Measurements from ENCODE around the gene COL13A1.

Gene COL13A1

DNA sequence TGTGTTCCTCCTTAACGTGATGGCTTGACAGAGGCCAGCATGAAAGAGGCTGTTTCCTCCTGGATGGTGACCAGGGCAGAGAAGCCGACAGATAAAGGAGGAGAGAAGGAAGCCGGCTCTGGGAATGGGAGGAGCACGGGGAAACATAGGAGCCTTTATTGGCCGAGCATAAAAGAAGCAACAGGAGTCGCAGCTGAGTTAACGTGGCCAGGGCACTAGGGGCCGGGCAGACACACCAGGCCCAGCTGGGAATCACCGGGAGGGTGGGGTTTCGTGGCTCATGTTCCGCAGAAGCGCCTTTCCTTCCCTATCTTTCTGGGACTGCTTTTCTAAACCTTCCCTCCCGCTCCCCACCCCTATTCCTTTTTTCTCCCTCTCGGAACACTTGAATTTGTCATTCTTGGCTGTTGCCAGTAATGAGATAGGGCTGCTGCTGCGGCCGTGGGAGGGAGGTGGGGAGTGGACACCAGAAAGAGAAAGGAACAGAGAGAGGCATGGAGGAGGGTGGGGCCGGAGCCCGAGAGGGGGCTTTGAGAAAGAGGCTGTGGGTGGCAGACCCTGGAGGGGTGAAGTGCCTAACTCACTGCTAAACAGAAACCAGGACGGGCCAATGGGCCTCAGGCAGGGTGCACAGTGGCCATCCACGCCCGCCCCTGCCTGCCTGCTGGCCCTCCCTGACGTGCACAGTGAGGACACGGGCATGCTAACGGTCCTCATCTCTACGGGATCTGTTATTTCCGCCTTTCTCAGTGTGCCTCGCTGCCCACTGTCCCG is 65.2 kb downstream of the COL13A1 start:
- no peaks in the 10 kb centered on the region for H3K36me3 ChIP-seq (ENCODE audit: control insufficient read depth in 2 of 2, insufficient read depth in 2 of 2, low read length in 2 of 2)
- peak overlapping the region; percentile 37 to 66 for H3K4me3 ChIP-seq (ENCODE audit: low read length in 2 of 2)
- peaks cover 14% of the 10 kb centered on the region for H3K4me1 ChIP-seq (ENCODE audit: control insufficient read depth, insufficient read depth, low read length)
- H3K9me3 ChIP-seq (ENCODE audit: control insufficient read depth in 2 of 2, low read length in 2 of 2) = no peaks in the 10 kb centered on the region
- H3K27me3 ChIP-seq (ENCODE audit: control insufficient read depth in 1 of 2, insufficient read depth in 2 of 2, low read length in 2 of 2) = no peaks in the 10 kb centered on the region
- H3K27ac ChIP-seq (ENCODE audit: low read length) = peak overlapping the region; percentile 62
- H3K9ac ChIP-seq (ENCODE audit: low read length in 2 of 2) = peak overlapping the region; percentile 44 to 55

DNA sequence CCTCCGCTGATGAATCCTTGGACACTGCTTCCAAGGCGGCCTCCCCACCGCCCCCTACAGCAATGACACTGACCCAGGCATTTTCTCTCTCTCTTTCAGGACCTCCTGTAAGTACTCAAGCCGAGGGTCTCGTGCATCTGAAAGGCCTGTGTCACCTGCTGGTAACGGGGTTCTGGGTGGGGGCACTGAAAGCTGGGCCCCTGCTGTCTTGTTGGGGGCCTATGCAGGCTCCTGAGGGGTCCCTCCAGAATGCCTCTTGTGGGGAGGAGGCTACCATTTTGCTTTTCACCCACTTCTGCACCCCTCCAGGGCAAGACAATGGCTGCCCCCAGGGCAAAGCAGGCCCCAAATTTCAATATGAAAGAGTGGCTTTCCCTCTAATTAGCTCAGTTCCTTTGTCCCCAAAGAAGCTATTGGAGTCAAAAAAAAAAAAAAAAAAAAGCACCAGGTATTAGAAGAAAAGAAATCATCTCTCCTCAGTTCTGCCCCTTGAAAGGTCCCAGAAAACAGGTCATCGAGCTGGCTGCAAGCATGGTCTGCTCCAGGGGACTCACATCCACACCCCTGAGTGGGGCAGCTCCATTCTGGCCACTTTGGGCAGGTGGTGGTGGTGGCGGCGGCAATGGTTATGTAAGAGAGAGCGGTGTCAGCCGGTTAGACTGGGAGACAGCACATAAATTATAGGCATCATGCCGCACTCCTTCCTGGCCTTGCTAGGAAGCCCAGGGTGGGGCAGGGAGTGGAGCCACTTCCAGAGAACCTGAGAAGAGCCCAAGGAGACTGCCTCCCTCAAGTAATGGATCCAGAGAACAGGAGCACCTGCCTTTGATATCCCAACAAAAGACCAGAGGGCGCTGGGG is 66.2 kb downstream of the COL13A1 start:
- H3K4me1 ChIP-seq (ENCODE audit: control insufficient read depth, insufficient read depth, low read length) = peaks cover 14% of the 10 kb centered on the region
- no peaks in the 10 kb centered on the region for H3K27me3 ChIP-seq (ENCODE audit: control insufficient read depth in 1 of 2, insufficient read depth in 2 of 2, low read length in 2 of 2)
- H3K9me3 ChIP-seq (ENCODE audit: control insufficient read depth in 2 of 2, low read length in 2 of 2) = no peaks in the 10 kb centered on the region
- H3K4me3 ChIP-seq (ENCODE audit: low read length in 2 of 2) = peak overlapping the region in 1 of 2 donors; percentile 66
- no peaks in the 10 kb centered on the region for H3K36me3 ChIP-seq (ENCODE audit: control insufficient read depth in 2 of 2, insufficient read depth in 2 of 2, low read length in 2 of 2)
- H3K27ac ChIP-seq (ENCODE audit: low read length) = no peak overlapping the region
- no peak overlapping the region for H3K9ac ChIP-seq (ENCODE audit: low read length in 2 of 2)

DNA sequence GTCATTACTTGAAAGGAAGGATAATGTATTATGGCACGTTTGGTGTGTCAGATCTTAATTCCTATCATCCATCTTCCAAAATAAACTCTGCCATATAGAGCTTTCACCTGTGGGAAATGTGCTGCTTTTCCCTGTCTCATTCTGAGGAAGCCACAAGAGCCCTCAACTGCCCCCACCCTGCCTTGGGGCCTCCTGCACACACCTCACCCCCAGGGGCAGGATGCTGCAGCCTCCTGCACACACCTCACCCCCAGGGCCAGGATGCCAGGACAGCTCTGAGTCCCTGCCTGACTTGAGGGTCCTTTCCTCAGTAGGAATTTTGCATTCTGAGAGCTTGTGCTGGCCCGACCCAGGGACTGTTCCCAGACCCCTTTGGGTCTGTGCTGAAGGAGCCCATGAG is 67.1 kb downstream of the COL13A1 start:
- H3K9ac ChIP-seq (ENCODE audit: low read length in 2 of 2) = no peak overlapping the region
- no peaks in the 10 kb centered on the region for H3K9me3 ChIP-seq (ENCODE audit: control insufficient read depth in 2 of 2, low read length in 2 of 2)
- H3K36me3 ChIP-seq (ENCODE audit: control insufficient read depth in 2 of 2, insufficient read depth in 2 of 2, low read length in 2 of 2) = no peaks in the 10 kb centered on the region
- peaks cover 14% of the 10 kb centered on the region for H3K4me1 ChIP-seq (ENCODE audit: control insufficient read depth, insufficient read depth, low read length)
- no peak overlapping the region for H3K4me3 ChIP-seq (ENCODE audit: low read length in 2 of 2)
- no peak overlapping the region for H3K27ac ChIP-seq (ENCODE audit: low read length)
- H3K27me3 ChIP-seq (ENCODE audit: control insufficient read depth in 1 of 2, insufficient read depth in 2 of 2, low read length in 2 of 2) = no peaks in the 10 kb centered on the region

DNA sequence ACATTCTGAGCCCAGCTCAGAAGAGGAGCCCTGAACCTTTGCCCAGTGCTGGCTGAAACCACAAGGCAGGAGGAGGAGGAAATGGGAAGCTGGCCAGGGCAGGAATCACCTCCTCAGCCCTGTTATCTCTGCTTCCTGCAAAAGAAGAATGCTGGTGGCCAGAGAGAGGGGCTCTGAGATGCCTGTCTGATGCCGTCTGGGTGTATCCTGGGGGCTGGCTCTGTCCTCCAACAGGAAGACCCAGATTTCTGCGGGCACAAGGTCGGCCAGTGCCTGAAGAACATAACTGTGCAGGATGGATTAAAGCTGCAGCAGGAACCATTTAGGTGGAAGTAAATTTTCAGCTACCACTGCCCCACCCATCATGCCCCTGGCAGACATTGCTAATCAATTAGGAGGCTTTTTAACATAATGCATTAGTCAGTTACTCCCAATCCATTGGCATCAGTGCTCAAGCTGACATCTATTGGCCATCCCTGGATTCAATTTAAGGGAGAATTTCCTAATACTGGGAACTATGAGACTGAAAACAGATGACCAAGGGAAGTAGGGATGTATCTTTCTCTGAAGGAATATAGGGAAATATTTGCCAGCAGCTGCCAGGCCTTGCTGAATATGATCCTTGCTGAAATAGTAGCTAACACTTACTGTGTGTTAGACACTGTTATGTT is 67.7 kb downstream of the COL13A1 start:
- Histone ChIP-seq H3K4me3 (ENCODE audit: low read length in 2 of 2) (no peak overlapping the region), H3K9me3 (ENCODE audit: control insufficient read depth in 2 of 2, low read length in 2 of 2) (no peaks in the 10 kb centered on the region), H3K27ac (ENCODE audit: low read length) (no peak overlapping the region), H3K9ac (ENCODE audit: low read length in 2 of 2) (no peak overlapping the region), H3K36me3 (ENCODE audit: control insufficient read depth in 2 of 2, insufficient read depth in 2 of 2, low read length in 2 of 2) (no peaks in the 10 kb centered on the region), H3K4me1 (ENCODE audit: control insufficient read depth, insufficient read depth, low read length) (peaks cover 14% of the 10 kb centered on the region), H3K27me3 (ENCODE audit: control insufficient read depth in 1 of 2, insufficient read depth in 2 of 2, low read length in 2 of 2) (no peaks in the 10 kb centered on the region)

DNA sequence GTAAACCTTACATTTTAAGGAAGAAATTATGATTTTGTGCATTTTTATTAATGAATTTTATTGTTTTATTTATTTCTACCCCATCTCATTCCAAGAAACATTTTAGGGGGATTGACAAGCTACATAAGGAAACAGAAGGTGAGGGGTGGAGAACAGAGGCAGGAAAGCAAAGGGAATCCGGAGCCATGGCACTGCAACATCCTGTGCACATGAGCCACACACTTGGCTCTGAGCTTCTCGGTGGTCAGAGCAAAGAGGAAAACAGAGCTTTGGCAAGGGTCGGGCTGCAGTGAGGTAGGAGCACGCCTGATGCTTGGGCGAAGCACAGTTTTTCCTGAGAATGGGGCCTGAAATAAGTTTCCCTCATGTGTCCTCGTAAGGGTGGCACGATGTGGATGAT is 68.9 kb downstream of the COL13A1 start:
- Histone ChIP-seq H3K27ac (ENCODE audit: low read length) (no peak overlapping the region), H3K4me3 (ENCODE audit: low read length in 2 of 2) (no peak overlapping the region), H3K36me3 (ENCODE audit: control insufficient read depth in 2 of 2, insufficient read depth in 2 of 2, low read length in 2 of 2) (no peaks in the 10 kb centered on the region), H3K9ac (ENCODE audit: low read length in 2 of 2) (no peak overlapping the region), H3K27me3 (ENCODE audit: control insufficient read depth in 1 of 2, insufficient read depth in 2 of 2, low read length in 2 of 2) (no peaks in the 10 kb centered on the region), H3K9me3 (ENCODE audit: control insufficient read depth in 2 of 2, low read length in 2 of 2) (no peaks in the 10 kb centered on the region), H3K4me1 (ENCODE audit: control insufficient read depth, insufficient read depth, low read length) (peaks cover 14% of the 10 kb centered on the region)

DNA sequence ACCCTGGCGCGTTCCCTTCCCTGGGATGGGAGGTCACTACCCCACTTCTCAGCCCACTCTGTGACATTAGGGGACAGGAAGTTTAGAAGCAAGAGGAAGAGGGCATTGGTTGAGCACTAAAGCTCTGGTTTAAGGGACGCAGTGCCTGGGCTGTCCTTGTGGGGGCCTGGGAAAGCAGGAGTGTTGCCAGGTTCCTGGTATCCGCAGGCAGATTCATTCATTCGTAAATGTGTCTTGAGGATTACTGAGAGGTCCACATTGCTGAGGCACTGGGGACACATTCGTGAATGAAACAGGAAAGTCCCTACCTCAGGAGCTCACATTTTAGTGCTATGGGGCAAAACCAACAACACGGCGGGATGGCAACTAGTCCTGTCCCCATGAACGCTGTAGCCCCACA is 69.4 kb downstream of the COL13A1 start:
- Histone ChIP-seq H3K27me3 (ENCODE audit: control insufficient read depth in 1 of 2, insufficient read depth in 2 of 2, low read length in 2 of 2) (no peaks in the 10 kb centered on the region), H3K4me1 (ENCODE audit: control insufficient read depth, insufficient read depth, low read length) (peaks cover 14% of the 10 kb centered on the region), H3K9ac (ENCODE audit: low read length in 2 of 2) (no peak overlapping the region), H3K36me3 (ENCODE audit: control insufficient read depth in 2 of 2, insufficient read depth in 2 of 2, low read length in 2 of 2) (no peaks in the 10 kb centered on the region), H3K4me3 (ENCODE audit: low read length in 2 of 2) (no peak overlapping the region), H3K27ac (ENCODE audit: low read length) (no peak overlapping the region), H3K9me3 (ENCODE audit: control insufficient read depth in 2 of 2, low read length in 2 of 2) (no peaks in the 10 kb centered on the region)

DNA sequence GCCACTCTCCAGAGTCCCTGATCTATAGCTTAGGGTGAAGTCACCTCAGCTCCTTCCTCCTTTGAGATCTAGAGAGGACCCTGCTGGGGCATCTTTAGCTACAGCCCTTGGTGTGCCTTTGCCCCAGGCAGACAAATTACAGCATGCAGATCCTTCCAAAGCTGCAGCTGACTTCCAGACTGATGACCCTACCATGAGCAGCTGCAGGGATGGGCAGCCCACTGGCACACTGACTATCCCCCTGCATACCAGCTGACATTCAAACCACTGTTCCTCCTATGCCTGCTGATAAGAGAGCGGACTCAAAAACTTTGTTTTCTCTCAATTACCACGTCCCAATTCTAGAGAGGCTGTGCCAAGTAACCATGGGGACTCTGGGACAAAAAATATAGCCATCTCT is 70.6 kb downstream of the COL13A1 start:
- Histone ChIP-seq H3K36me3 (ENCODE audit: control insufficient read depth in 2 of 2, insufficient read depth in 2 of 2, low read length in 2 of 2) (no peaks in the 10 kb centered on the region), H3K27ac (ENCODE audit: low read length) (no peak overlapping the region), H3K9me3 (ENCODE audit: control insufficient read depth in 2 of 2, low read length in 2 of 2) (no peaks in the 10 kb centered on the region), H3K4me1 (ENCODE audit: control insufficient read depth, insufficient read depth, low read length) (peaks cover 1% of the 10 kb centered on the region), H3K27me3 (ENCODE audit: control insufficient read depth in 1 of 2, insufficient read depth in 2 of 2, low read length in 2 of 2) (no peaks in the 10 kb centered on the region), H3K9ac (ENCODE audit: low read length in 2 of 2) (no peak overlapping the region), H3K4me3 (ENCODE audit: low read length in 2 of 2) (no peak overlapping the region)

DNA sequence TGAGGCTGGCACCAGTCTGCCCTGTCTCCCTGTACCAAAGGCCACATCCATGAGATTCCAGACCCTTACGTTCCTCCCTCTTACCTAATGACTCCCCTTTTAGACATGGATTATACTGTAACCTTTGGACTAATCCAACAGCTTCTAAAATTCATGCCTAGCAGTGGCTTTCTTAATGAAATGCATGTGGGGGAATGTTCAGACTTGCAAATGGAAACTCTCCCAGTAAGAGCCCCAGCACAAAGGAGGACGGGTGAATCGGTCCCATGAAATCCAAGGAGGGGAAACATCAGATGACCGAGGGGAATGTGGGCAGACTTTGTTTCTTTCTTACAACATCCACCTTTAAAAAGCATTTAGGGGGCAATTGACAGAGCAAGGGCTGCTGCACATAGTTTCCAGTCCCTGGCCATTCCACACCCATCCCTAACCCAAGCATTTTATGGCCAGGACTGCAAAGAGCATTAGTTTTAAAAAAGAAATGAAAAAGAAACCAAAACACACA is 71.5 kb downstream of the COL13A1 start:
- Histone ChIP-seq H3K9ac (ENCODE audit: low read length in 2 of 2) (no peak overlapping the region), H3K27me3 (ENCODE audit: control insufficient read depth in 1 of 2, insufficient read depth in 2 of 2, low read length in 2 of 2) (no peaks in the 10 kb centered on the region), H3K36me3 (ENCODE audit: control insufficient read depth in 2 of 2, insufficient read depth in 2 of 2, low read length in 2 of 2) (no peaks in the 10 kb centered on the region), H3K4me3 (ENCODE audit: low read length in 2 of 2) (no peak overlapping the region), H3K9me3 (ENCODE audit: control insufficient read depth in 2 of 2, low read length in 2 of 2) (no peaks in the 10 kb centered on the region), H3K4me1 (ENCODE audit: control insufficient read depth, insufficient read depth, low read length) (no peaks in the 10 kb centered on the region), H3K27ac (ENCODE audit: low read length) (no peak overlapping the region)

DNA sequence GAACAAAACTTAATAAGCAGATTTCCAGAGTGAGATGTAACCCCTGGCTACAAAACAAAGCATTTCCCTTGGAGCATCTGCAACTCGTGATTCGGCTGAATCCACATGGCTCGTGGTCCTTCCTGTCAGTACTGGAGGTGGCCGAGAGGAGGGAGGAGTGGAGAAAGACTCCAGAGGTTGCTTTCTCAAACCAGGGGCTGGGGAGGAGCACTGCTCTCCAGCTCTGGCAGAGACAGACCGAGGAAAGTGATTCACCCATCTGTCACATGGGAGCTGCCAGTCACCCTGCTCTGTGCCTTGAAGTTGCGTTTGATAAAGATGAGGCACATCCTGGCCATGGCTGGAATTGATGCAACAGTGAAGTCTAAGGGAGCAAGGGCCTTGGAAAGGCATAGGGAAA is 72.7 kb downstream of the COL13A1 start:
- no peaks in the 10 kb centered on the region for H3K27me3 ChIP-seq (ENCODE audit: control insufficient read depth in 1 of 2, insufficient read depth in 2 of 2, low read length in 2 of 2)
- H3K4me1 ChIP-seq (ENCODE audit: control insufficient read depth, insufficient read depth, low read length) = no peaks in the 10 kb centered on the region
- no peak overlapping the region for H3K9ac ChIP-seq (ENCODE audit: low read length in 2 of 2)
- no peak overlapping the region for H3K27ac ChIP-seq (ENCODE audit: low read length)
- H3K9me3 ChIP-seq (ENCODE audit: control insufficient read depth in 2 of 2, low read length in 2 of 2) = no peaks in the 10 kb centered on the region
- no peaks in the 10 kb centered on the region for H3K36me3 ChIP-seq (ENCODE audit: control insufficient read depth in 2 of 2, insufficient read depth in 2 of 2, low read length in 2 of 2)
- H3K4me3 ChIP-seq (ENCODE audit: low read length in 2 of 2) = no peak overlapping the region

DNA sequence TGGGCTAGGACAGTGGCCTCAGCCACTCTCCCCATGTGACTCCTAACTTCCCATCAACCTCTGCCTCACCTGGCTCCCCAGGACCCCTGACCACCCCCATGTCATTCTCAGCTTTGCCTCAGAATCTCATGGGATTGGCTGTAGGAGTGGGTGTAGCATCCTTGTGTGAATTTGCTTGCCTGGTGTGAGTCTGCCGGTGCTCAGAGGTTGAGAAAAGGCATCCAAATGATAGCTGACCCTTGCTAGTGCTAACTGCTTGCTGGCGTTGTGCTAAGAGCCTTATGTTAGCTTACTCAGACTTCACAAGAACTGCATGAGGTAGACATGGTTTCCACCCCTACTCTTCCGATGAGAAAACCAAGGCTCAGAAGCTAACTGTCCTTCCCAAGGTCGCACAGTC is 74.2 kb downstream of the COL13A1 start:
- no peaks in the 10 kb centered on the region for H3K9me3 ChIP-seq (ENCODE audit: control insufficient read depth in 2 of 2, low read length in 2 of 2)
- no peaks in the 10 kb centered on the region for H3K36me3 ChIP-seq (ENCODE audit: control insufficient read depth in 2 of 2, insufficient read depth in 2 of 2, low read length in 2 of 2)
- H3K4me1 ChIP-seq (ENCODE audit: control insufficient read depth, insufficient read depth, low read length) = no peaks in the 10 kb centered on the region
- H3K4me3 ChIP-seq (ENCODE audit: low read length in 2 of 2) = no peak overlapping the region
- no peak overlapping the region for H3K27ac ChIP-seq (ENCODE audit: low read length)
- peaks cover 4 to 7% of the 10 kb centered on the region in 2 donors for H3K27me3 ChIP-seq (ENCODE audit: control insufficient read depth in 1 of 2, insufficient read depth in 2 of 2, low read length in 2 of 2)
- no peak overlapping the region for H3K9ac ChIP-seq (ENCODE audit: low read length in 2 of 2)
